MM.1S (cell line): Measurements from ENCODE around the gene EXO1.

Experiments
- DNase-seq: peaks from one replicate; pipeline ENCODE4 v3.0.0-alpha.2; 2015
- H2AFZ ChIP-seq: fragments of 300-600 bp; sonication (generic); 2 replicates; pipeline ENCODE4 v1.6.0; 2016; ENCODE audit warnings: antibody characterized with exemption, low read length
- H3F3A ChIP-seq: fragments of 300-600 bp; sonication (generic); 2 replicates; pipeline ENCODE4 v1.6.1; 2016; ENCODE audit warnings: mild to moderate bottlenecking, antibody characterized with exemption, low read length, moderate library complexity, mixed read lengths; ENCODE audit not compliant: insufficient read depth
- H3K27ac ChIP-seq: fragments of 300-600 bp; sonication (generic); 2 replicates; pipeline ENCODE4 v1.5.1; 2016; ENCODE audit warnings: mild to moderate bottlenecking, low read length
- H3K27me3 ChIP-seq: fragments of 300-600 bp; sonication (generic); replicated peaks from 2 replicates; pipeline ENCODE4 v1.6.0; 2016; ENCODE audit warnings: low read length; ENCODE audit not compliant: insufficient read depth
- H3K36me3 ChIP-seq: fragments of 300-600 bp; sonication (generic); replicated peaks from 2 replicates; pipeline ENCODE4 v1.6.1; 2016; ENCODE audit warnings: mild to moderate bottlenecking, low read length, mixed read lengths; ENCODE audit not compliant: insufficient read depth
- H3K4me1 ChIP-seq: fragments of 300-600 bp; sonication (generic); 2 replicates; pipeline ENCODE4 v1.6.1; 2016; ENCODE audit warnings: low read length, mixed read lengths
- H3K4me2 ChIP-seq: fragments of 300-600 bp; sonication (generic); 2 replicates; pipeline ENCODE4 v1.6.0; 2016; ENCODE audit warnings: low read depth, low read length
- H3K4me3 ChIP-seq: fragments of 300-600 bp; sonication (generic); 2 replicates; pipeline ENCODE4 v1.5.1; 2016; ENCODE audit warnings: low read length, mixed read lengths
- H3K79me2 ChIP-seq: fragments of 300-600 bp; sonication (generic); 2 replicates; pipeline ENCODE4 v1.6.1; 2016; ENCODE audit warnings: mixed run types, low read length, mixed read lengths
- H3K9ac ChIP-seq: fragments of 300-600 bp; sonication (generic); 2 replicates; pipeline ENCODE4 v1.6.1; 2016; ENCODE audit warnings: low read length, mixed read lengths
- H3K9me2 ChIP-seq: fragments of 300-600 bp; sonication (generic); replicated peaks from 2 replicates; pipeline ENCODE4 v1.6.1; 2016; ENCODE audit warnings: mild to moderate bottlenecking, low read length, mixed read lengths; ENCODE audit not compliant: insufficient read depth
- H3K9me3 ChIP-seq: fragments of 300-600 bp; sonication (generic); replicated peaks from 2 replicates; pipeline ENCODE4 v1.6.1; 2016; ENCODE audit warnings: mild to moderate bottlenecking, low read length, mixed read lengths; ENCODE audit not compliant: insufficient read depth
- H4K20me1 ChIP-seq: fragments of 300-600 bp; sonication (generic); 2 replicates; pipeline ENCODE4 v1.6.1; 2016; ENCODE audit warnings: mild to moderate bottlenecking, low read length, moderate library complexity, mixed read lengths; ENCODE audit not compliant: insufficient read depth
- CTCF ChIP-seq: fragments of 300-600 bp; sonication (generic); IDR thresholded peaks from 2 replicates; pipeline ENCODE4 v1.5.1; 2016; ENCODE audit warnings: antibody characterized with exemption, low read length, mixed read lengths
- EZH2 ChIP-seq: fragments of 300-600 bp; sonication (generic); optimal IDR thresholded peaks from 2 replicates; pipeline ENCODE3; 2017; ENCODE audit warnings: low read depth, mild to moderate bottlenecking, antibody characterized with exemption, low read length, mixed read lengths
- EZH2phosphoT487 ChIP-seq: fragments of 300-600 bp; sonication (generic); IDR thresholded peaks from 2 replicates; pipeline ENCODE4 v1.6.1; 2018; ENCODE audit warnings: antibody characterized with exemption, low read length

EXO1 gene

DNA sequence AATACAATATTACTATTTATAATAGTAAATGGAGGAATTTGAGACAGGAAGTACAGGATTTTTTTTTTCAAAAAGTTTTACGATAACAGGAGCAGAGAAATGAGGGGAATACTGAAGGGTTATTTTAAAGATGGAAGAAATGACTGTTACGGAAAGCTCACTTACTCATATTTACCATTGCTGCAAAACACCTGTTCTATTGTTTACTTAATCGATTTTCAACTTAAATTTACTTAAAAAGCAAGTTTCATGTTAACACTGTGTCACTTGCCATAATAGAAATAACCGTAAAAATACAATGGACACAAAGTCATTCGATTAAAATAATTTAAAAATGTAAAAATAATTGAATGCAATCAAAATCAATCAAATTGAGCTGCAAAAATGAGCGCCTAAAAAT lies 3.4 kb upstream of the EXO1 start:
- H3K9ac ChIP-seq = no peak overlapping the region
- DNase-seq = no peak
- H3F3A ChIP-seq = peaks cover 15% of the 10 kb centered on the region
- H3K27me3 ChIP-seq = no peaks in the 10 kb centered on the region
- no peak overlapping the region for H3K4me2 ChIP-seq
- TF ChIP-seq CTCF (no peak), EZH2 (no peak), EZH2phosphoT487 (no peak)
- H3K36me3 ChIP-seq = no peaks in the 10 kb centered on the region
- H4K20me1 ChIP-seq = no peaks in the 10 kb centered on the region
- H3K4me1 ChIP-seq = peaks cover 24% of the 10 kb centered on the region
- H3K79me2 ChIP-seq = peaks cover 16% of the 10 kb centered on the region
- no peak overlapping the region for H2AFZ ChIP-seq
- H3K9me2 ChIP-seq = no peaks in the 10 kb centered on the region
- H3K4me3 ChIP-seq = no peak overlapping the region
- H3K27ac ChIP-seq = no peak overlapping the region
- H3K9me3 ChIP-seq = no peaks in the 10 kb centered on the region

GRCh38 chr1:241846375-241846774 lies 1.6 kb upstream of the EXO1 start:
- Histone ChIP-seq H3K27ac (no peak overlapping the region), H3K9me2 (no peaks in the 10 kb centered on the region), H2AFZ (no peak overlapping the region), H4K20me1 (no peaks in the 10 kb centered on the region), H3F3A (peaks cover 15% of the 10 kb centered on the region), H3K79me2 (peaks cover 28% of the 10 kb centered on the region), H3K9me3 (no peaks in the 10 kb centered on the region), H3K4me3 (no peak overlapping the region), H3K4me2 (no peak overlapping the region), H3K27me3 (no peaks in the 10 kb centered on the region), H3K36me3 (no peaks in the 10 kb centered on the region), H3K4me1 (peaks cover 17% of the 10 kb centered on the region), H3K9ac (no peak overlapping the region)
- no peak for DNase-seq
- TF ChIP-seq CTCF (no peak), EZH2phosphoT487 (no peak), EZH2 (no peak)

- Histone ChIP-seq H3K36me3 (peaks cover 2% of the 10 kb centered on the region; the same call in 1 of the 2 replicates), H3K27ac (peak overlapping the region; percentile 96; the same call in 1 of the 2 replicates), H3K27me3 (no peaks in the 10 kb centered on the region), H3K9ac (peak overlapping the region; percentile 92), H4K20me1 (no peaks in the 10 kb centered on the region), H3K9me3 (no peaks in the 10 kb centered on the region), H2AFZ (peak overlapping the region; percentile 96), H3K4me2 (peak overlapping the region; percentile 90), H3K4me1 (peaks cover 17% of the 10 kb centered on the region), H3F3A (peaks cover 15% of the 10 kb centered on the region), H3K4me3 (peak overlapping the region; percentile 98), H3K9me2 (no peaks in the 10 kb centered on the region), H3K79me2 (peaks cover 31% of the 10 kb centered on the region)
- TF ChIP-seq EZH2phosphoT487 (no peak), EZH2 (no peak), CTCF (no peak)
- no peak for DNase-seq
These were observed 1.0 kb upstream of the EXO1 start for GRCh38 chr1:241846862-241847539.
